CD4-positive, alpha-beta T cell treated with Interleukin-15 for 1 hour (primary cell): ENCODE measurements around the gene RAB40C.

Experiments used
- DNase-seq: peaks from one replicate; pipeline ENCODE4 v3.0.0-alpha.2; 2020

Gene RAB40C

GRCh38 chr16:633336-634050, 43.6 kb downstream of the RAB40C start:
- no peak for DNase-seq

GRCh38 chr16:634051-634670, 44.3 kb downstream of the RAB40C start:
- no peak for DNase-seq

- DNase-seq = no peak
Measured at GRCh38 chr16:634996-635395, 45.1 kb downstream of the RAB40C start.

GRCh38 chr16:635573-636205, 45.8 kb downstream of the RAB40C start:
- DNase-seq = no peak

- DNase-seq = peak; percentile 95
Measured at GRCh38 chr16:636206-637080, 46.6 kb downstream of the RAB40C start, which contains the start of gene METTL26. Gene METTL26 (minus strand): TSS chr16:636305. CDS start chr16:636290, 15 bp downstream.

GRCh38 chr16:637081-638018, 47.5 kb downstream of the RAB40C start:
- peak; percentile 86 for DNase-seq

- no peak for DNase-seq
Measured at GRCh38 chr16:638034-638543, 48.2 kb downstream of the RAB40C start.

- DNase-seq = no peak
Measured at GRCh38 chr16:638836-639235, 49.0 kb downstream of the RAB40C start.

- DNase-seq = no peak
Measured at GRCh38 chr16:640614-641013, 50.7 kb downstream of the RAB40C start.

- peak; percentile 68 for DNase-seq
Measured at GRCh38 chr16:641326-642188, 51.7 kb downstream of the RAB40C start, which contains the start of gene MCRIP2. Gene MCRIP2 (plus strand): TSS chr16:641828. CDS start chr16:641992, 164 bp downstream.

- peak; percentile 71 for DNase-seq
Measured at GRCh38 chr16:642189-643049, 52.6 kb downstream of the RAB40C start.

- DNase-seq = no peak
Measured at GRCh38 chr16:643050-643368, 53.1 kb downstream of the RAB40C start.

- DNase-seq = no peak
Measured at GRCh38 chr16:644556-644955, 54.7 kb downstream of the RAB40C start.

- DNase-seq = no peak
Measured at GRCh38 chr16:645852-646678, 56.2 kb downstream of the RAB40C start.

- no peak for DNase-seq
Measured at GRCh38 chr16:646679-647172, 56.9 kb downstream of the RAB40C start.

- DNase-seq = no peak
Measured at GRCh38 chr16:647173-647902, 57.5 kb downstream of the RAB40C start.

GRCh38 chr16:648071-648780, 58.4 kb downstream of the RAB40C start:
- DNase-seq = no peak
